ENCODE results near the gene INTS1.
A peak's percentile ranks its signal among the peaks of the same experiment; 100 is the strongest.

INTS1 gene

GRCh38 chr7:1457059-1457948, 46.9 kb downstream of the INTS1 start:
- no peak for DNase-seq (ENCODE audit: low read depth)
- TF ChIP-seq, protein P1, sequence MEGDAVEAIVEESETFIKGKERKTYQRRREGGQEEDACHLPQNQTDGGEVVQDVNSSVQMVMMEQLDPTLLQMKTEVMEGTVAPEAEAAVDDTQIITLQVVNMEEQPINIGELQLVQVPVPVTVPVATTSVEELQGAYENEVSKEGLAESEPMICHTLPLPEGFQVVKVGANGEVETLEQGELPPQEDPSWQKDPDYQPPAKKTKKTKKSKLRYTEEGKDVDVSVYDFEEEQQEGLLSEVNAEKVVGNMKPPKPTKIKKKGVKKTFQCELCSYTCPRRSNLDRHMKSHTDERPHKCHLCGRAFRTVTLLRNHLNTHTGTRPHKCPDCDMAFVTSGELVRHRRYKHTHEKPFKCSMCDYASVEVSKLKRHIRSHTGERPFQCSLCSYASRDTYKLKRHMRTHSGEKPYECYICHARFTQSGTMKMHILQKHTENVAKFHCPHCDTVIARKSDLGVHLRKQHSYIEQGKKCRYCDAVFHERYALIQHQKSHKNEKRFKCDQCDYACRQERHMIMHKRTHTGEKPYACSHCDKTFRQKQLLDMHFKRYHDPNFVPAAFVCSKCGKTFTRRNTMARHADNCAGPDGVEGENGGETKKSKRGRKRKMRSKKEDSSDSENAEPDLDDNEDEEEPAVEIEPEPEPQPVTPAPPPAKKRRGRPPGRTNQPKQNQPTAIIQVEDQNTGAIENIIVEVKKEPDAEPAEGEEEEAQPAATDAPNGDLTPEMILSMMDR (conservative IDR thresholded peaks at IDR 0.05; ENCODE audit: low read length), result no peak
- peak overlapping the region; percentile 92 for H3K4me3 ChIP-seq (ENCODE audit: low read length)

GRCh38 chr7:1455955-1456354, 48.2 kb downstream of the INTS1 start:
- TF ChIP-seq, protein P1 (conservative IDR thresholded peaks at IDR 0.05; ENCODE audit: low read length), result no peak
- no peak overlapping the region for H3K4me3 ChIP-seq (ENCODE audit: low read length)
- no peak for DNase-seq (ENCODE audit: low read depth)

DNA sequence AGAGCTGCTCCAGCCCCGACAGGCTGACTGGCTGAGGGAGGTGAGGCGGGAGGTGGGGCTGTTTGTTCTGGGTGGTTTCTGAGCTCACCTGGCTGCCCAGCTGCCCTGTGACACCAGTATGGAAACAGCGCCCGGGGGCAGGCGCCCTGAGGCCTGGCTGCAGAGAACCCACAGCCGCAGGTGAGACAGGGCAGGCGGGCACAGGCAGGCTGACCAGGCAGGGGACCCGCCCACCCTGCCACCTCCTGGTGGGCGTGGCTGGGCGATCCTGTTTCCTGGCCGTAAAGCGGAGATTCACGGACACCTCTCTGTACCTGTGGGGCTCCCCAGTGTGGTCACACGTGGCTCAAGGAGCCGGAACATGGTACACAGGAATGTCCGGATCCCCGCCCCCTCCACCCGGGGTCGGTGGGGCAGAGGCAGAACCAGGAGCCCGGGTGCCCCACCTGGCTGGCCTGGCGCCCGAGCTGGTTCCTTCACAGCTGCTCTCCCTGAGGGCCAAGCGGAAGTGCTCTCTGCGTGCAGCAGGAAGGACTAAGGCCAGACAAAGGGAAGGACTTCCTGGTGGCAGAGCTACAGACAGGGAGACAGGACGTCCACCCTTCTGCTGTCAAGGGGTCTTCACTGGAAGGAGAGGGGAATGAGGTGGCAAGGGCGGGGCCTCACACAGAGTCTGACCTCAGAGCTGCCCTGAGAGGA, 48.8 kb downstream of the INTS1 start:
- no peak for DNase-seq (ENCODE audit: low read depth)
- no peak overlapping the region for H3K4me3 ChIP-seq (ENCODE audit: low read length)
- TF ChIP-seq, protein P1 (conservative IDR thresholded peaks at IDR 0.05; ENCODE audit: low read length), result no peak

- DNase-seq (ENCODE audit: low read depth), result no peak
- TF ChIP-seq, protein P1 (conservative IDR thresholded peaks at IDR 0.05; ENCODE audit: low read length), result no peak
Observed at GRCh38 chr7:1454542-1454941, 49.6 kb downstream of the INTS1 start.

DNA sequence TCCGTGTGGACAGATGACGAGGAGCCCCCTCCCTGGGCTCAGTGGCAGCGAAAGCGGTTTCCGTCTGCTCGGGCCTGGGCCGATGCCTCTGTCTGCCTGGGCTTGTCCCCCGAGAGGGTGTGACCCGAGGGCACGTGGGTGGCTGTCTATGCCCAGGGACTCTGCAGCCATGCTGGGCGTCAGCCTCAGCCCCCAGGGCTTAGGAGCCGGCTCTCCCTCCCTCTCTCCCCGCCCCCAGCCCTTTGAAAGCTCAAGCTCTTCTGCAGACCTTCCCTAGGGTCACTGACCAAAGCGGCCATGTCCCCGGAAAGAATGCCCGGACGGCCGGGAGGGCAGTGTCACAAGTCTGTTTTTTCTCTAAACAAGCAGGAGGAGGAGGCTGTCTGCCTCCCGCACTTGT, 52.0 kb downstream of the INTS1 start:
- no peak for DNase-seq (ENCODE audit: low read depth)
- no peak overlapping the region for H3K4me3 ChIP-seq (ENCODE audit: low read length)
- TF ChIP-seq, protein P1 (conservative IDR thresholded peaks at IDR 0.05; ENCODE audit: low read length), result no peak

More at GRCh38 chr7:1454542-1454941, 49.6 kb downstream of the INTS1 start:
- H3K4me3 ChIP-seq (ENCODE audit: low read length), result no peak overlapping the region

DNA sequence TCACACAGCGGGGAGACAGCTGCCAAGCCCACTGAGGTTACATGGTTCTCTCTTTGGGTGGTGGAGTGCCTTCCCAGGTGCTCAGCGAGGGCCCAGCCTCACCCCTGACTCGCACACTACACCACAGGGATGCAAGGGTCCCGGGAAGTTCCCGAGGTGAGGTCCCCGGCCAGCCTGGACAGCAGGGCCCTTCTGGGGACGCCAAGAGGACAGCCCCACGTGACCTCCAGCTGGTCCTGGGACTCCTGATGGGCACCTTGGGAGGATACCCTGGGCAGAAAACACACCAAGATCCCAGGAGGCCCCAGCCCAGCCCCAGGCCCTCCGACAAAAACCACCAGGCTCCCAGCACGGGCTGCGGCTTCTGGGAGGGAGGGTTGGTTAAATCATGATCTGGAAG, 53.2 kb downstream of the INTS1 start:
- TF ChIP-seq, protein P1 (conservative IDR thresholded peaks at IDR 0.05; ENCODE audit: low read length), result no peak
- no peak overlapping the region for H3K4me3 ChIP-seq (ENCODE audit: low read length)
- DNase-seq (ENCODE audit: low read depth), result no peak

Data from AG10803 (cell line).